Activated CD4-positive, alpha-beta T cell treated with anti-CD3 and anti-CD28 coated beads, Interleukin-2, amount 10 ng/mL, durations not matched to agents 7 days and 5 days (primary cell): ENCODE data around the gene DRICH1. TPM values are rescaled to one million over a fixed set of nuclear protein-coding genes. Genes with fewer than 3 reads are reported as not detected.
"Not testable (repeated sequence)": the region's sequence is repeated elsewhere in the genome, so short reads cannot be mapped to it uniquely, and the experiment has no call there.

ENCODE experiments used
- CTCF ChIA-PET: fragments of 350-600 bp; sonication (Branson Sonifier 250); formaldehyde crosslinking; loops from one replicate; lab custom pipeline; 2021; ENCODE audit warnings: antibody characterized with exemption; lab: Charles Lee
- POLR2A ChIA-PET: fragments of 350-600 bp; sonication (Branson Sonifier 250); formaldehyde crosslinking; loops from one replicate; lab custom pipeline; 2021; ENCODE audit warnings: antibody characterized with exemption; lab: Charles Lee
- DNase-seq: peaks from one replicate; pipeline ENCODE4 v3.0.0-alpha.2; 2020
- H3K27ac Mint-ChIP-seq: one replicate; pipeline ENCODE4 v1.8.0; 2021; ENCODE audit warnings: mild to moderate bottlenecking, moderate library complexity, mixed read lengths
- H3K27me3 Mint-ChIP-seq: one replicate; pipeline ENCODE4 v1.8.0; 2021; ENCODE audit warnings: mixed read lengths
- H3K36me3 Mint-ChIP-seq: one replicate; pipeline ENCODE4 v1.8.0; 2021; ENCODE audit warnings: low read depth, mixed read lengths
- H3K4me1 Mint-ChIP-seq: one replicate; pipeline ENCODE4 v1.8.0; 2021; ENCODE audit warnings: mixed read lengths
- H3K4me3 Mint-ChIP-seq: one replicate; pipeline ENCODE4 v1.8.0; 2021; ENCODE audit warnings: mild to moderate bottlenecking, moderate library complexity, mixed read lengths
- H3K9me3 Mint-ChIP-seq: one replicate; pipeline ENCODE4 v1.8.0; 2021; ENCODE audit warnings: mixed read lengths
- total RNA-seq, 2 experiments: library from RNA; stranded (reverse); gene quantifications; one replicate each; pipeline ENCODE4 v1.2.3, GENCODE V29; 2021

The DRICH1 gene
- total RNA-seq, 2 experiments from 2014 or later = 1.2 to 1.8 TPM

GRCh38 chr22:23635291-23635690, 3.2 kb upstream of the DRICH1 start:
- POLR2A ChIA-PET, H3K27me3 Mint-ChIP-seq, H3K9me3 Mint-ChIP-seq, H3K4me1 Mint-ChIP-seq, H3K4me3 Mint-ChIP-seq, H3K27ac Mint-ChIP-seq, H3K36me3 Mint-ChIP-seq, DNase-seq: not testable (repeated sequence)
- CTCF ChIA-PET = interaction anchor here (1.0 kb wide), 1 partner anchor 115 kb away, joined by 4 read pairs; no protein-coding TSS in a partner anchor

DNA sequence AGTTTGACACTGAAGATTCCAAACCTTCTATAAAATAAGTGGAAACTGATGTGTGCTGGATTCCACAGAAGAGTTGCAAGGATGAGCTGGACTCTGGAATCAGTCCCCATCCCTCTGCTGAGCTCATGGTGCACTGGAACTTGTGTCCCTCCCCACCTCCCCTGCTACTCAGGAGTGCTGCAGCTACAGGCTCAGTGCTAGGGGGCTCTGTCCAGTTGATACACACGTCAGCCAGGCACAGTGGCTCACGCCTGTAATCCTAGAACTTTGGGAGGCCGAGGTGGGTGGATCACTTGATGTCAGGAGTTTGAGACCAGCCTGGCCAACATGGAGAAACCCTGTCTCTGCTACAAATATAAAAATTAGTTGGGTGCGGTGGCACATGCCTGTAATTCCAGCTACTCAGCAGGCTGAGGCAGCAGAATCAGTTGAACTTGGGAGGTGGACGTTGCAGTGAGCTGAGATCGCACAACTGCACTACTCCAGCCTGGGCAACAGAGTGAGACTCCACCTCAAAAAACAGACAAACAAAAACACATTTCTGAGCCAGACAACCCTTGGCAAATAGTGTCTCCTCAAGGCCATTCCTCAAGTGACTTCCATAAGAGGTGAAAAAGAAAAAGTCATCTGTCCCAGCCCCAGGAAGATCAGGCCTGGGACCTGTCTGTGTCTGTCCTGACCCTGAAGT, 3.9 kb downstream of the DRICH1 start:
- POLR2A ChIA-PET, H3K27ac Mint-ChIP-seq, DNase-seq, H3K9me3 Mint-ChIP-seq, H3K4me3 Mint-ChIP-seq, H3K36me3 Mint-ChIP-seq, H3K27me3 Mint-ChIP-seq: not testable (repeated sequence)
- CTCF ChIA-PET = interaction anchor here (0.6 to 1.6 kb wide), 3 partner anchors 15 to 241 kb away, joined by 3 to 5 read pairs (median 4); no protein-coding TSS in a partner anchor
- peaks cover 10% of the 10 kb centered on the region for H3K4me1 Mint-ChIP-seq

DNA sequence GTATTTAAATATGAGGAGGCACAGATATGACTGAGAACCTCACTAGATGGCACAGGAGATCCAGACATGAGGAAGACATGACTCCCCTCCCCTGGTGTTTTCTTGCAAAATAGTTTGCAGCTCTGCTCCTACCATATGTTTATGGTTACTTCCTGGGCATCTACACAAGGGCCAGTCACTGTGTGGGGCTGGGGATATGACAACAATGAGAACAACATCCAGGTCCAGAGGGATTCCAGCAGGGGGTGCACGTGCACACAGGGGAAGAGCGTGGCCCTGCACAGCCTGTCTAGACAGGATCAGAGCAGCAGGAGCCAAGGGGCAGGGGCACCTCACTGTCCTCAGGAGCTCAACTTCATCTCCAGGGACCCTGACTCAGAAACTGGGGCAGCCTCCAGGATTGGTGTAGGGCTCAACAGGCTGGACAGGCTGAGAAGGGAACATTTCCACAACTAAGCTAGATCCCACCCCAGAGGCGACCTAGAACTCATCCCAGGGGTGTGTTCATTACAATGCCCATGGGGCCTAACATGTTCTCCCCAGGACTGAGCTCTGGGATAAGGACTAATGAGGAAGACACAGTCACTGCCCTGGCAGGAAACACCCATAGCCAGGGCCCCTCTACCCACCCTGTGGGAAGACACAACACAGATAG, 4.6 kb downstream of the DRICH1 start:
- H3K27me3 Mint-ChIP-seq, H3K4me3 Mint-ChIP-seq, H3K36me3 Mint-ChIP-seq, H3K9me3 Mint-ChIP-seq, POLR2A ChIA-PET: not testable (repeated sequence)
- Mint-ChIP-seq H3K27ac (peak overlapping the region; percentile 9), H3K4me1 (peaks cover 10% of the 10 kb centered on the region)
- DNase-seq = peak; percentile 66
- CTCF ChIA-PET = interaction anchor here (0.6 to 1.6 kb wide), 3 partner anchors 15 to 242 kb away, joined by 3 to 5 read pairs (median 4); no protein-coding TSS in a partner anchor

DNA sequence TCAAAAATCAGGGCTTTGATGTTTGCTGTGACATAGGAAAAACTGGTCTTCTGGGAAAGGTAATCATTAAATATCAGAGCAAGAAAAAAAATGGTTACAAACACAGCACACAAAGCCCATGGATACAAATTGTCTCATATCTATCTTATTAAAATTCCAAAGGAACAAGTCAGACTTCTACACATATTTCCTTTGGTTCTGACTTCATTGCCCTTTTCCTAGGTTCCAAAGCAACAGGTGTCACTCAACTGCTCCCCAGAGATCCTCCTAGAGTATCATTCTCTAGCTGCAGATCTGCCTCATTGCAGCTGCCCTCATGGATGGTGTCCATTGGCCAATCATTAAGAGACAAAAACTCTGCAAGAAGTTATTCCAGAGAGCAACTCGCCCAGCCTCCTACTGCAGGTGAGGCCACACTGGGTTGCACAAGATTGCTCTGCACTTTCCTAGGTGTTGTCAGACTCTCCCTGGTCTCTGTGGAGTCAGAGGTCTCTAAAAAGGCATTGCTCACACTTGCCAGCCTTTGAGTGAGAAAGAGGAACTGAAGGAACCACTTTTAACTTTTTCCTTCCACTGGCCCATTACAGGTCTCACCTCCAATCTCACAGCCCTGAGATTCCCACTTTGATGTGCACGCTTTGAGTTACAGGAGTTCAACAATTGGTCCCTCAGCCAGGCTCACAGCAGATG, 5.7 kb downstream of the DRICH1 start:
- DNase-seq = no peak
- ChIA-PET POLR2A (no interaction called here), CTCF (no interaction called here)
- Mint-ChIP-seq H3K27ac (no peak overlapping the region), H3K9me3 (no peaks in the 10 kb centered on the region), H3K4me3 (no peak overlapping the region), H3K4me1 (peaks cover 3% of the 10 kb centered on the region), H3K36me3 (no peaks in the 10 kb centered on the region), H3K27me3 (no peaks in the 10 kb centered on the region)

DNA sequence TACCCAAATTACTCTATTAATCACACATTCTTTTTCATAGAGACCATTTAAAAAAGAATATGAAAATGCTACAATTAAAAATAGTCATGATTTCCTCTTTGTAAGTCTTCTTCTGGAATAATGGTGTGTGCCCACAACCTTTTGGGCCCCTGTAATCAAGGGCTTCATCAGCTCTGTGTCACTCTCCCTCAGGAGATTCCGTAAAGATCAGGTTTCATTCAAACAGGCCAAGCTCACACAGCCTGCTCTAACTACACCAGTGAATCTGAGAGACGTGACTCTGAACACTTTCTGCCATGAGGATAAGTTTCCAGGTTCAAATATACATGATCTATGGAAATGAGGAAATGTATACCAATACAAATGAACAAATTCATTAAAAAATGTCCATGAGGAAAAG, 9.5 kb downstream of the DRICH1 start:
- Mint-ChIP-seq H3K27ac (no peak overlapping the region), H3K9me3 (no peaks in the 10 kb centered on the region), H3K4me3 (no peak overlapping the region), H3K27me3 (no peaks in the 10 kb centered on the region), H3K36me3 (no peaks in the 10 kb centered on the region), H3K4me1 (peaks cover 3% of the 10 kb centered on the region)
- ChIA-PET POLR2A (no interaction called here), CTCF (interaction anchor here (0.6 kb wide), 1 partner anchor 227 kb away, joined by 3 read pairs; no protein-coding TSS in a partner anchor)
- no peak for DNase-seq

DNA sequence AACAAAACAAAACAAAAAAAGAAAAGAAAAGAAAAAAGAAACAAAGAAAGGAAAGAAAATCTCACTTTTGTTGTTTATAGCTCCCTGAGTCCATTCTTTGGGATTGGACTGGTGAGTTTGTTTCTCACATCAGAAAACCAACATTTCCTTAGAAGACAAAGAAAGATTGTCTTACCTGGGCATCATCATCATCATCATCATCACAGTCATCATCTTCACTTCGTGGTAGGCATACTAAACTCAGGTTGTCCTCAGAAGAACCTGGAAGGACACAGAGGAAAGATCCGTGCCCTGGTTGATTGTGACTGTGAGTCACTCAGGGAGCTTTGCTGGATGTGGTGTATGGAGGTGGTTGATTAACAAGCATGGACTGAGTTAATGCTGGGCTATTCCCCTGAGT, 10.2 kb downstream of the DRICH1 start:
- H3K27ac Mint-ChIP-seq, CTCF ChIA-PET, DNase-seq, POLR2A ChIA-PET, H3K9me3 Mint-ChIP-seq, H3K27me3 Mint-ChIP-seq, H3K4me1 Mint-ChIP-seq, H3K36me3 Mint-ChIP-seq, H3K4me3 Mint-ChIP-seq: not testable (repeated sequence)

DNA sequence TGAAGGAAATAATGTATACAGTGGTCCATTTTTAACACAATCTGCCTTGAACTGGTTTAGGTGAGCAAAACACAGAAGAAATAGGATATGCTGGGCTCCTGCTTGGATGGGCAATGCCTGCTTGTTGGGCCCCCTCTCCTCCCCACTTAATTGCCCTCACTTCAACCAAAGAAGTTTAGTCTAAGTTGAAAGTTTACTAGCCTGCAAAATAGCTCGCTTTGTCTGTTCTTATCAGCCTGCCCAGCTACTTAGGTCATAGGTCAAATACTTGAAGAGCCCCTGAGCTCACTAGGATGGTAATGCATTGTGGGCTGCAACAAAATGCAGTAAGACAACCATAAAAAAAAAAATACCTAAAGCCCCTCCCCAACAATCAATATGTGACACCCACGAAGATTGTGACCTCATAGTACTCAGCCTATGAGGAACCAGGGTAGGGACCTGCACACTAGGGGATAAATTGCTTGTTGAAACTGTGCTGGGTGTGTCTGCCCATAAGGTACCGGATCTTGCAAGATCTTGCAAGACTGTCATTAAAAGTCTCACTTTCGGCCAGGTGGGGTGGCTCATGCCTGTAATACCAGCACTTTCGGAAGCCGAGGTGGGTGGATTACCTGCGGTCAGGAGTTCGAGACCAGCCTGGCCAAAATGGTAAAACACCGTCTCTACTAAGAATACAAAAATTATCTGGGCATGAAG, 10.9 kb downstream of the DRICH1 start:
- no peak overlapping the region for H3K27ac Mint-ChIP-seq
- no peak for DNase-seq
- CTCF ChIA-PET = no interaction called here

GRCh38 chr22:23613193-23613972, 18.7 kb downstream of the DRICH1 start:
- Mint-ChIP-seq H3K36me3 (no peaks in the 10 kb centered on the region), H3K27ac (no peak overlapping the region), H3K9me3 (no peaks in the 10 kb centered on the region), H3K27me3 (no peaks in the 10 kb centered on the region), H3K4me3 (no peak overlapping the region), H3K4me1 (peaks cover 16% of the 10 kb centered on the region)
- ChIA-PET POLR2A (no interaction called here), CTCF (interaction anchor here (1.1 kb wide), 1 partner anchor 281 kb away, joined by 3 read pairs; the partner anchor contains the start of gene MIF)
- no peak for DNase-seq

More for the DNA sequence above, 10.9 kb downstream of the DRICH1 start:
- H3K27me3 Mint-ChIP-seq = no peaks in the 10 kb centered on the region
- no peak overlapping the region for H3K4me3 Mint-ChIP-seq
- no peaks in the 10 kb centered on the region for H3K4me1 Mint-ChIP-seq
- H3K9me3 Mint-ChIP-seq = no peaks in the 10 kb centered on the region
- H3K36me3 Mint-ChIP-seq = no peaks in the 10 kb centered on the region
- POLR2A ChIA-PET = no interaction called here

- DNase-seq = no peak
Measured at GRCh38 chr22:23609983-23610781, 21.9 kb downstream of the DRICH1 start.

GRCh38 chr22:23608583-23608982, 23.5 kb downstream of the DRICH1 start:
- no peak for DNase-seq
- Mint-ChIP-seq H3K4me3 (no peak overlapping the region), H3K27me3 (no peaks in the 10 kb centered on the region), H3K9me3 (no peaks in the 10 kb centered on the region), H3K4me1 (peaks cover 16% of the 10 kb centered on the region), H3K27ac (no peak overlapping the region), H3K36me3 (no peaks in the 10 kb centered on the region)
- CTCF ChIA-PET = no interaction called here
- POLR2A ChIA-PET = no interaction called here

More at GRCh38 chr22:23609983-23610781, 21.9 kb downstream of the DRICH1 start:
- H3K27me3 Mint-ChIP-seq = no peaks in the 10 kb centered on the region
- H3K4me1 Mint-ChIP-seq = peaks cover 16% of the 10 kb centered on the region
- ChIA-PET POLR2A (no interaction called here), CTCF (interaction anchor here (1.0 kb wide), 1 partner anchor 19 kb away, joined by 3 read pairs; no protein-coding TSS in a partner anchor)
- H3K36me3 Mint-ChIP-seq = no peaks in the 10 kb centered on the region
- no peak overlapping the region for H3K4me3 Mint-ChIP-seq
- H3K9me3 Mint-ChIP-seq = no peaks in the 10 kb centered on the region
- H3K27ac Mint-ChIP-seq = peak overlapping the region; percentile 10
